ENCODE measurements around the gene KCNE3.
A peak's percentile ranks its signal among the peaks of the same experiment; 100 is the strongest.

Gene KCNE3

GRCh38 chr11:74460481-74461154 lies 6.7 kb downstream of the KCNE3 start:
- H3K9me3 Mint-ChIP-seq = no peaks in the 10 kb centered on the region
- H3K27me3 Mint-ChIP-seq = no peaks in the 10 kb centered on the region
- H3K27ac Mint-ChIP-seq = no peak overlapping the region
- no peak overlapping the region for H3K4me3 Mint-ChIP-seq
- no peaks in the 10 kb centered on the region for H3K4me1 Mint-ChIP-seq
- H3K36me3 Mint-ChIP-seq = no peaks in the 10 kb centered on the region

GRCh38 chr11:74460065-74460464 lies 7.3 kb downstream of the KCNE3 start:
- Mint-ChIP-seq H3K27ac (no peak overlapping the region), H3K4me1 (no peaks in the 10 kb centered on the region), H3K27me3 (no peaks in the 10 kb centered on the region), H3K4me3 (no peak overlapping the region), H3K9me3 (no peaks in the 10 kb centered on the region), H3K36me3 (no peaks in the 10 kb centered on the region)

- Mint-ChIP-seq H3K4me1 (no peaks in the 10 kb centered on the region), H3K9me3 (no peaks in the 10 kb centered on the region), H3K4me3 (no peak overlapping the region)
Measured at GRCh38 chr11:74459584-74459983, 7.8 kb downstream of the KCNE3 start.

GRCh38 chr11:74457356-74457755 lies 10.0 kb downstream of the KCNE3 start:
- H3K9me3 Mint-ChIP-seq = no peaks in the 10 kb centered on the region
- H3K27me3 Mint-ChIP-seq = peaks cover 3% of the 10 kb centered on the region
- H3K36me3 Mint-ChIP-seq = no peaks in the 10 kb centered on the region
- H3K4me1 Mint-ChIP-seq = peaks cover 4% of the 10 kb centered on the region
- no peak overlapping the region for H3K27ac Mint-ChIP-seq
- H3K4me3 Mint-ChIP-seq = no peak overlapping the region

More at GRCh38 chr11:74459584-74459983, 7.8 kb downstream of the KCNE3 start:
- no peak overlapping the region for H3K27ac Mint-ChIP-seq
- no peaks in the 10 kb centered on the region for H3K27me3 Mint-ChIP-seq
- no peaks in the 10 kb centered on the region for H3K36me3 Mint-ChIP-seq

- no peak overlapping the region for H3K4me3 Mint-ChIP-seq
- H3K9me3 Mint-ChIP-seq = no peaks in the 10 kb centered on the region
- peaks cover 11% of the 10 kb centered on the region for H3K4me1 Mint-ChIP-seq
- peaks cover 4% of the 10 kb centered on the region for H3K27me3 Mint-ChIP-seq
- no peak overlapping the region for H3K27ac Mint-ChIP-seq
- no peaks in the 10 kb centered on the region for H3K36me3 Mint-ChIP-seq
Measured at GRCh38 chr11:74453373-74453975, 13.9 kb downstream of the KCNE3 start.

- Mint-ChIP-seq H3K27me3 (peaks cover 4% of the 10 kb centered on the region), H3K36me3 (no peaks in the 10 kb centered on the region), H3K27ac (peak overlapping the region; percentile 48), H3K4me1 (peaks cover 11% of the 10 kb centered on the region), H3K9me3 (no peaks in the 10 kb centered on the region), H3K4me3 (no peak overlapping the region)
Measured at GRCh38 chr11:74452366-74452765, 15.0 kb downstream of the KCNE3 start.

GRCh38 chr11:74450318-74450717 lies 17.0 kb downstream of the KCNE3 start:
- no peak overlapping the region for H3K4me3 Mint-ChIP-seq
- H3K27me3 Mint-ChIP-seq = peaks cover 4% of the 10 kb centered on the region
- H3K9me3 Mint-ChIP-seq = no peaks in the 10 kb centered on the region
- no peak overlapping the region for H3K27ac Mint-ChIP-seq
- no peaks in the 10 kb centered on the region for H3K36me3 Mint-ChIP-seq
- peaks cover 11% of the 10 kb centered on the region for H3K4me1 Mint-ChIP-seq

- Mint-ChIP-seq H3K27ac (peak overlapping the region; percentile 8), H3K4me3 (no peak overlapping the region), H3K27me3 (peaks cover 4% of the 10 kb centered on the region), H3K4me1 (peaks cover 11% of the 10 kb centered on the region), H3K36me3 (no peaks in the 10 kb centered on the region), H3K9me3 (no peaks in the 10 kb centered on the region)
Measured at GRCh38 chr11:74449369-74449931, 17.9 kb downstream of the KCNE3 start.

- Mint-ChIP-seq H3K36me3 (no peaks in the 10 kb centered on the region), H3K27me3 (peaks cover 3% of the 10 kb centered on the region), H3K4me1 (peaks cover 7% of the 10 kb centered on the region), H3K27ac (no peak overlapping the region), H3K4me3 (no peak overlapping the region), H3K9me3 (no peaks in the 10 kb centered on the region)
Measured at GRCh38 chr11:74447720-74448119, 19.6 kb downstream of the KCNE3 start.

GRCh38 chr11:74446532-74446938 lies 20.8 kb downstream of the KCNE3 start:
- H3K36me3 Mint-ChIP-seq = no peaks in the 10 kb centered on the region

GRCh38 chr11:74444173-74444826 lies 23.0 kb downstream of the KCNE3 start:
- no peaks in the 10 kb centered on the region for H3K27me3 Mint-ChIP-seq

More at GRCh38 chr11:74446532-74446938, 20.8 kb downstream of the KCNE3 start:
- Mint-ChIP-seq H3K27me3 (peaks cover 1% of the 10 kb centered on the region), H3K4me3 (no peak overlapping the region), H3K27ac (no peak overlapping the region), H3K4me1 (peaks cover 7% of the 10 kb centered on the region), H3K9me3 (no peaks in the 10 kb centered on the region)

GRCh38 chr11:74443071-74443864 lies 24.1 kb downstream of the KCNE3 start:
- Mint-ChIP-seq H3K4me1 (no peaks in the 10 kb centered on the region), H3K4me3 (no peak overlapping the region), H3K9me3 (peaks cover 6% of the 10 kb centered on the region), H3K27me3 (no peaks in the 10 kb centered on the region), H3K27ac (no peak overlapping the region), H3K36me3 (no peaks in the 10 kb centered on the region)

More at GRCh38 chr11:74444173-74444826, 23.0 kb downstream of the KCNE3 start:
- Mint-ChIP-seq H3K4me1 (peaks cover 4% of the 10 kb centered on the region), H3K27ac (peak overlapping the region; percentile 52), H3K4me3 (no peak overlapping the region), H3K36me3 (no peaks in the 10 kb centered on the region), H3K9me3 (peaks cover 6% of the 10 kb centered on the region)

- Mint-ChIP-seq H3K27ac (no peak overlapping the region), H3K27me3 (no peaks in the 10 kb centered on the region), H3K4me1 (no peaks in the 10 kb centered on the region), H3K36me3 (no peaks in the 10 kb centered on the region), H3K9me3 (peaks cover 6% of the 10 kb centered on the region), H3K4me3 (no peak overlapping the region)
Measured at GRCh38 chr11:74442636-74443035, 24.7 kb downstream of the KCNE3 start.

GRCh38 chr11:74438681-74439080 lies 28.7 kb downstream of the KCNE3 start:
- H3K4me3 Mint-ChIP-seq = no peak overlapping the region
- H3K9me3 Mint-ChIP-seq = peaks cover 6% of the 10 kb centered on the region
- no peaks in the 10 kb centered on the region for H3K36me3 Mint-ChIP-seq
- no peaks in the 10 kb centered on the region for H3K27me3 Mint-ChIP-seq
- H3K27ac Mint-ChIP-seq = no peak overlapping the region
- H3K4me1 Mint-ChIP-seq = no peaks in the 10 kb centered on the region

- Mint-ChIP-seq H3K4me1 (no peaks in the 10 kb centered on the region), H3K9me3 (peaks cover 6% of the 10 kb centered on the region), H3K27ac (no peak overlapping the region), H3K4me3 (no peak overlapping the region), H3K27me3 (no peaks in the 10 kb centered on the region), H3K36me3 (no peaks in the 10 kb centered on the region)
Measured at GRCh38 chr11:74437441-74438042, 29.8 kb downstream of the KCNE3 start.

Data from activated naive CD4-positive, alpha-beta T cell treated with anti-CD3 and anti-CD28 coated beads, Interleukin-2, amount 50 U/mL, for 24 hours (primary cell).